ENCODE measurements around the gene PIK3C2G.

Gene PIK3C2G

GRCh38 chr12:18570543-18570942, 309.2 kb downstream of the PIK3C2G start:
- DNase-seq = no peak

- no peak for DNase-seq
Observed at GRCh38 chr12:18576104-18576626, 314.8 kb downstream of the PIK3C2G start.

DNA sequence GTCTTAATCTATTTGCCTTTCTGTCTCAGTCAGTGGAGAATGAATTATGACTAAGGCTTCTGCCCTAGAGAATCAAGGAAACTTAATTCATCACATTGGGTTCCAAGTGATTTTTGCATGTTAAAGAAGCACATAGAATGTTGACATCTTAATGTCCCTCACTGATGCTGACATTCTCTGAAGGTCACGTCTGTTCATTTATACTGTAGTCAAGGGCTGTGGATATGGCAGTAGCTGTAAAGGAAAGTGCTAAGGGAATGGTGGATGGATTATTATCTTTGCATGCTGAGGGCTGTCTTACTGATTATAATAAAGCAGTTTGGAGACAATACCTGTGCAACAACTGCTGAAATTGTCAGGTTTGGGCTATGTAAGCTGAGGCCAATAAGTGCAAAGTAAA, 315.3 kb downstream of the PIK3C2G start:
- DNase-seq = no peak

GRCh38 chr12:18578191-18578590, 316.9 kb downstream of the PIK3C2G start:
- no peak for DNase-seq

GRCh38 chr12:18580291-18580690, 319.0 kb downstream of the PIK3C2G start:
- DNase-seq = no peak

DNA sequence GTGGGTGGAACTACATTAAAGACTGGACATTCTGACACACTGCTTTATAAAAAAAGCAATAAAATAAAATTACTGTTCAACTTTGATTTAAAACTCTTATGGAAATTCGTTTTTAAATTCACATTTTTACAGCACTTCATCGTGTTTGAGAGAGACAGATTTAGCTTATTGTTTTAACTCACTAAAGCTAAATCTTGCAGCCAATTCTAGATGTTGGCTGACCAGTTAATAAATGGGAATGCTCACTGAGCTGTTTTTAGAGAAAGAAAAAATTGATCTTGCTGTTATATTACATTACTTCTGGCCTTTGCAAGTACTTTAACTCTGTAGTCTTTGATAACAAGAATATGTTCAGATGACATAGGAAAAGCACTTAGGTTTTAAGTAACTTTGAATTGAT, 319.4 kb downstream of the PIK3C2G start:
- no peak for DNase-seq

GRCh38 chr12:18581232-18581962, 320.1 kb downstream of the PIK3C2G start:
- no peak for DNase-seq

DNA sequence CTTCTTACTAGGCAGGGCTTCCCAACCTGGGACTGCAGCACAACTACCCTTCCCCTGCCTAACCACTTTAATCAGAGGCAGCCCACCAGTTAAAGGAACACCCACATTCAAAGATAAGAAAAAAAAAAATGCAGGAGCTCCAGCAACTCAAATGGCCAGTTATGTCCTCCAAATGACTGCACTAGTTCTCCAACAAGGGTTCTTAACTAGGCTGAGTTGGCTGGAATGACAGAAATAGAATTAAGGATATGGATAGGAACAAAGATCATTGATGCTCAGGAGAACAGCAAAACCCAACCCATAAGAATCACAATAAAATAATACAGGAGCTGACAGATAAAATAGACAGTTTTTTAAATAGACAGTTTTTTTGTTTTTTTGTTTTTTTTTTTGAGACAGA, 322.3 kb downstream of the PIK3C2G start:
- DNase-seq = no peak

- no peak for DNase-seq
Observed at GRCh38 chr12:18586581-18586980, 325.3 kb downstream of the PIK3C2G start.

DNA sequence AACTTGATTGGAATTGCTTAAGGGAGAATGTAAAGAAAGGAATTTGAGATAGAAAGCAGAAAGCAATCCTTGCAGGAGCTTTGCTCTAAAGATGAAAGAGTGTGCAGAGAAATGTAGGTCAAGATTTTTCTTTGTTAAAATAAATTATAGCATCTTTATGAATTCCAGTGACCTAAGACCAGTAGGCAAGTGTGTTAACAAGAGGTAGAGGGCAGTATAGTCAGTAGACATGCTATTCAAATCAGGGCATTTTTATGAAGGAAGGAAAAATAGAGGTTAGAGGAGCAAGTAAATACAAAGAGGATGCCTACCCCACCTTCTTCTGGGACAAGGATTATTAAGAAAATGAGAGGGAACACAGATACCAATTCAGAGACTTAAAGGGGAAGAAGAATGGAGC, 328.0 kb downstream of the PIK3C2G start:
- DNase-seq = no peak

GRCh38 chr12:18591473-18591872, 330.2 kb downstream of the PIK3C2G start:
- no peak for DNase-seq

DNA sequence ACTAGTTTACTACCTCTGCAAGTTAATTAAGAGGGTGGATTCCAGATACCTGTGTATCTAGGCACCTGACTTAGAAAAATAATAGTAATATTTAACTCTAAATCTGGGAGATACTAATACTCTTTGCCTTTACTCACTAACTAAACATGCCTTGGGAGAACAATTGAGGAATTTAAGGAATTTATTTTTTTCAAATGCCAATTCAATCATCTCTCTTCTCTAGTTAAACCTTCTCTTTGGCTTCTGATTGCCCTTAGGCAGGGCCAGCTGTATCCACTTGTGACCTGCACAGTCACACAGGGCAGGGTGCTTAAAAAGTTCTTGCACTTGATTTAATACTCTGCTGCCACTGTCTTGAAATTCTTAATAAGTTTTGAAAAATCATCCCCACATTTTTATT, 334.1 kb downstream of the PIK3C2G start:
- DNase-seq = no peak

DNA sequence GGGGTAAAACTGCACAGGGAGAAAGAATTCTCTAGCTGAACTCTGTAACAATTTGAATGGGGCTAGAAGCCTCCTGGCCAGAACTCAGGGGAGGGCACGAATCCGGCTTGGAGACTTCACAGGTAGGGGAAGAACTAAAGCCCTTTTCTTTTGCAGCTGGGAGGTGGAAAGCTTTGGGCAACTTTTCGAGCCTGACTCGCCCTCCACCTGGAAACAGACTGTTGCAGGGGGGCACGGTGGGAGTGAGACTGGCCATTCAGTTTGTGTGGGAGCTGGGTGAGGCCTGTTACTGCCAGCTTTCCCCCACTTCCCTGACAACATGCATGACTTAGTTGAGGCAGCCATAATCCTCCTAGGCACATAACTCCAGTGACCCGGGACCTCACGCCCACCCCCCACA, 340.6 kb downstream of the PIK3C2G start:
- no peak for DNase-seq

- no peak for DNase-seq
Observed at GRCh38 chr12:18612971-18613370, 351.7 kb downstream of the PIK3C2G start.

DNA sequence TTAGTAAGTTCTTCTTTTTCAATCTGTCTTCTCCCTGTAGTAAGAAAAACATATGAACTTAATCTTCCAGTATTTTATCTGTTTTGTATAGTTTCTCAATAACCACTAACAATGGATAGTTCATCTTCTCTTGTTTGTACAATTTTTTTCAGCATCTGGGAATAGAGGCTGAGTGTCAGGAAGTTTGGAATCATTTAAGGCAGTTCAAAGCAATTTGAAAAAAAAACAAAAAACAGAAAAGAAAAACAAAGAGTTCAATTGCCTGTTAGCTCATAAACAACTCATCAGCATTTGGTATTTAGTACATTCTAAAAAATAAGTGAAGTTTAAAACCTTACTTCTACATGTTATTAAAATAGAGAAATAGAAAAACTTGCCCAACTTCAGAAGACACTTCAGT, 359.7 kb downstream of the PIK3C2G start:
- no peak for DNase-seq

DNA sequence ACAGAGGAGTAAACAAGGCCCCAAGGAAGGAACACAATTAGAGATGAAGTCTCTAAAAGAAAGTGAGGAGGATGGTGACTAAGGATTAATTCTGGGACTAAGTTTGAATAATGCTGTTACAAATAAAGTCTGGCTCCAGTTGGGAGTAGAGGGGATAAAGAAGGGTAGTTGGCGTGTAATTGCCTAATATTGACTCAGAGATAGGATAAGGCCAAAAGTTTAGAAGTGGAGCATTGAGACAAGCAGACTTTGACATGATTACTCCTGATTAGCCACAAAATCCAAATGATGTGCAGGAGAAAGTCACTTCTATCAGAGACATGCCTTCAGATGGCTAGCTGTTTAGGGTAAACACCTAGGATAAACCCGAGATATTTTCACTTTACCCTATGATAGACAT, 368.1 kb downstream of the PIK3C2G start:
- DNase-seq = no peak

DNA sequence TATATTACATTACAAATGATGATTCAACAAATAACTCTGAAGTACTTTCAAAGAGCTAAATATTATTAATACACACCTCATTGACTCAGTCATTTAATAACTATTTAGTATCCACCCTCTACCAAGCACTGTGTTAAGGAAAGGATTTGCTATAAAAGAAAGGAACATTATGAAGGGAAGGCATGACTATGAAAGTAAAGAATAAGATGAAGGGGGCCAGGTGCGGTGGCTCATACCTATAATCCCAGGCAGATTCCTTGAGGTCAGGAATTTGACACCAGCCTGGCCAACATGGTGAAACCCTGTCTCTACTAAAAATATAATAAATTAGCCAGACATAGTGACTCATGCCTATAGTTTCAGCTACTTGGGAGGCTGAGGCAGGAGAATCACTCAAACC, 368.6 kb downstream of the PIK3C2G start:
- no peak for DNase-seq

DNA sequence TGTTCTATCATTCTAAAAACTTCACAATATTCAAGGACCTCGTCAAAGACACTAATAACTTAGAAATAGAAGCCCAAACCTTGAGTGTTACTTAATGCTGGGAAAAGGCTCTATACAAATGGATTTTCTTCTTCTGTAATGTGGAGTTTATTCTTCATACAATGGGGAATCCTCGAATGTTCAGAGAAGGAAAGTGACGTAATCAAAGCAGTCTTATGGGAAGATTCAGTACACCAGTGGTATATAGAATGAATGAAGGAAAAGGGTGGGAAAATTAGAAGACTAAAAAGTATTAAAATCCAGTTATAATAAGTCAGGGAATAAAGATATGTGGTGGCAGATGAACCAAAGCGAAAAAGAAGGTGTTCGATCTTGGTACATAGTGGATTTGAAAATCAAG, 370.0 kb downstream of the PIK3C2G start:
- no peak for DNase-seq

DNA sequence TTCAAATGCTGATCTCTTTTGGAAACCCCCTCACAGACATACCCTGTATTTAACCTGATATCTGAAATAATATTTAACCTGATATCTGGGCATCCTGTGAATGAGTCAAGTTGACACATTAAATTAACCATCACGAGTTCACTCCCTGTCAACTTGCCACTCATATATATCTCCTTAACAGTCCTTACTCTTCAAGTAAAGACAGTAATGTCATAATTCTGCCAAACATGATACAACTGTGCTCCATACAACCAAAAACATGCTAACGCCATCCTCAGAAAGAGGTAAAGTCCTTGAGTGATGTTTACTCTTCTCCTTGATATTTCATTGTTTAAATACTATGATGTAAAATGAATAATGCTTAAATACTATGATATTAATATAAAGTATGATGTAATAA, 371.5 kb downstream of the PIK3C2G start:
- DNase-seq = no peak

- DNase-seq = no peak
Observed at GRCh38 chr12:18634382-18634781, 373.1 kb downstream of the PIK3C2G start.

DNA sequence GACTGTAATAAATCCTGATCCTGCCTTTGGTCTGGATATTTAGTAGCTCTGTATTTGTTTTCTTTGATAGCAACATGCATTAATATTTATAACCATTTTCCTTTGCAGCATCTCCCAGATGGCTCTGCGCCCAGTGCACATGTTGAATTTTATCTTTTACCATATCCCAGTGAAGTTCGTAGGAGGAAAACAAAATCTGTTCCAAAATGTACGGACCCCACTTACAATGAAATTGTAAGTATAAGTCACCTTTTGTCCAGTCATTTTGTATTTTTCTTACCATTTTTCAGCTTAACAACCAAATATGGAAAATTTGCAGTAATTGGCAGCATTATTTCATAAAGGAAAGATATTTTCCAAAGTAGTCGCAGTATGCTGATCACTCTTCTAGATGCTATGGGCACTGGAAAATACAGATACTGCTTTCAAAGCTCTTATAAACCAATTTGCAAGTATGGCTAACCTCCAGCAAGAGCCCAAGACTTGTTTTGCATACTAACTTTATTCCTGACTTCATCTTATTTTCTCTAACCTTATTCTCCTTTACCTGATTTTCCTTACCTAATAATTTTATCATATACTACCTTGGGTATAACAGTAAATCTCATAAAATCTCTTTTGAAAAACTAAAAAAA, 379.1 kb downstream of the PIK3C2G start:
- DNase-seq = no peak

- no peak for DNase-seq
Observed at GRCh38 chr12:18643681-18644080, 382.4 kb downstream of the PIK3C2G start.

GRCh38 chr12:18644564-18644963, 383.2 kb downstream of the PIK3C2G start:
- DNase-seq = no peak

DNA sequence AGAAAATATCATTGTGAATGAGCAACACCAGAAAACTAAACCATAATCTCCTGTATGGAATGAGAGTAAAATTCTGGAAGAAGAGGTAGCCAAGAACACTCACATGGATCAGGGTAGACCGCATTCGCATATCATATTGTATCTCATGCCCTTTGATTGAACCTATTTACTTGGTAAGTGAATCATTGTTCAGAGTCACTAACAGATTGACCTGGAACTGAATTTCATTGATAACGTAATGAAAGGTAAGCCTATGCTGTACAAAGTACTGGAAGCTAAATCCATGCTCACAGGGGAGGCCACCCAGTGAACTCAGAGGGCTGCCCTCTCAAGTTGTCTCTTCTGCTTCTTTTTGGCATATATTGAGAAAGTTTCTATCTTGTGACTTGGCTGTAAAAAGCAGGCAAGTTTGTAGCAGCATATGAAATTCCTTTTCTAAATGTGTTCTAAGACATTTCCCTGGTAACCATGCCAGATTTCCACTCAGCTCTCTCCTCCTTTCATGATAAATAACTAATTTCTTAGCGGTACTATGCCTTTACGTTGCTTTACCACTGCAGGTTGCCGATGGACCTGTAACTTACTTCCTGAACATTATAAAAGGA, 385.1 kb downstream of the PIK3C2G start:
- no peak for DNase-seq

Measured in CD4-positive, alpha-beta T cell treated with Interleukin-17A for 4 hours (primary cell).